ENCODE measurements around the gene NDUFB5.

DNA sequence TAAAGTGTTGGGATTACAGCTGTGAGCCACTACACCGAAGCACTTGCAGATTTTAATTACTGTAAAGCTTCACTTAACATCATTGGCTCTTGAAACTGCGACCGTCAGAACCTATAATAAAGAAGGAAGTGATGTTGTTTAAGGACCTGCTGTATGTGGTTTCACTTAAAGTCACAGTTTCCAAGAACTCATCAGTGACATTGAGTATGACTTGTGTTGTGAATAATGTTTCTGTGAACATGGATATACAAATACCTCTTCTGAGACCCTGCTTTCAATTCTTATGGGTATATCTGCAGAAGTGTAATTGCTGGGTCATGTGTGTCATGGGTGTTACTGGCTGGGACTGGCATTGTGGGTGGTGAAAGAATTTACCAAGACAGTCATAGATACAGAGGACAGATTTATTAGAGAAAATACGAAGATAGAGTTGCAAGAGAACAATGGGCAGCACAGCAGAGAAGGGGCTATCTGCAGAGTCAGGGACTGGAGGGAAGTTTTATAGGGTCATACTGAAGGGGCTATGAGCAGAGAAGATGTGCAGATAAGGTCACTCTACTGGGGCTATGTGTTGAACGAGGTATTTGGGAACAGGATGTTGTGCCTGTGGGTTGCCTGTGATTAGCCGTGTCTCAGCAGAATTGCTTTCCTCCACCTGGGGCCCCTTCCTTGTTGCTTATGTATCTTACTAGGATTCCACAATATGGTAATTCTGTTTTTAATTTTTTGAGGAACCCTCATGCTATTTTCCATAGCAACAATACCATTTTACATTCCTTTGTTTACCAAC lies 4.5 kb downstream of the NDUFB5 start:
- TF ChIP-seq, protein P1, sequence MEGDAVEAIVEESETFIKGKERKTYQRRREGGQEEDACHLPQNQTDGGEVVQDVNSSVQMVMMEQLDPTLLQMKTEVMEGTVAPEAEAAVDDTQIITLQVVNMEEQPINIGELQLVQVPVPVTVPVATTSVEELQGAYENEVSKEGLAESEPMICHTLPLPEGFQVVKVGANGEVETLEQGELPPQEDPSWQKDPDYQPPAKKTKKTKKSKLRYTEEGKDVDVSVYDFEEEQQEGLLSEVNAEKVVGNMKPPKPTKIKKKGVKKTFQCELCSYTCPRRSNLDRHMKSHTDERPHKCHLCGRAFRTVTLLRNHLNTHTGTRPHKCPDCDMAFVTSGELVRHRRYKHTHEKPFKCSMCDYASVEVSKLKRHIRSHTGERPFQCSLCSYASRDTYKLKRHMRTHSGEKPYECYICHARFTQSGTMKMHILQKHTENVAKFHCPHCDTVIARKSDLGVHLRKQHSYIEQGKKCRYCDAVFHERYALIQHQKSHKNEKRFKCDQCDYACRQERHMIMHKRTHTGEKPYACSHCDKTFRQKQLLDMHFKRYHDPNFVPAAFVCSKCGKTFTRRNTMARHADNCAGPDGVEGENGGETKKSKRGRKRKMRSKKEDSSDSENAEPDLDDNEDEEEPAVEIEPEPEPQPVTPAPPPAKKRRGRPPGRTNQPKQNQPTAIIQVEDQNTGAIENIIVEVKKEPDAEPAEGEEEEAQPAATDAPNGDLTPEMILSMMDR (IDR thresholded peaks at IDR 0.05): no peak
- TF ChIP-seq POLR2A (IDR thresholded peaks at IDR 0.05): no peak
- TF ChIP-seq POLR2AphosphoS5 (IDR thresholded peaks at IDR 0.05): no peak

Data from sigmoid colon (tissue), 4 donors.